ENCODE data around the gene HSDL2. TPM values are rescaled to one million over a fixed set of nuclear protein-coding genes. Genes with fewer than 3 reads are reported as not detected.
"Not testable (repeated sequence)": the region's sequence is repeated elsewhere in the genome, so short reads cannot be mapped to it uniquely, and the experiment has no call there.

HSDL2 gene
- total and polyA plus RNA-seq, 2 donors from 2014 or later: 30.2 to 67.0 TPM

DNA sequence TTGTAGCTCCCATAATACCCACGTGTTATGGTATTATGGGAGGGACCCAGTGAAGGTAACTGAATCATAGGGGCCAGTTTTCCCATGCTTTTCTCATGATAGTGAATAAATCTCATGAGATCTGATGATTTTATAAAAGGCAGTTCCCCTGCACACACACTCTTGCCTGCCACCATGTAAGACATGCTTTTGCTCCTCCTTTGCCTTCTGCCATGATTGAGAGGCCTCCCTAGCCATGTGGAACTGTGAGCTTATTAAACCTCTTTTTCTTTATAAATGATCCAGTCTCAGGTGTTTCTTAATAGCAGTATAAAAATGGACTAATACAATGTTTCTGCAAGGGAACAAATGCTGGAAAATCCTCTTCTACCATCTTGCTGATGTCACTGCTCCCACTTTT, 10.1 kb upstream of the HSDL2 start:
- H3K9me3 ChIP-seq (ENCODE audit: control insufficient read depth in 2 of 3, insufficient read depth in 1 of 3, low read length in 3 of 3): no peaks in the 10 kb centered on the region
- intact Hi-C loops (cut with DNase I): no loop called here
- H3K27ac ChIP-seq (ENCODE audit: low read depth in 2 of 2, low read length in 2 of 2): no peak overlapping the region
- H3K9ac ChIP-seq (ENCODE audit: low read length in 3 of 3): no peak overlapping the region
- H3K27me3 ChIP-seq (ENCODE audit: control insufficient read depth, insufficient read depth, low read length): no peaks in the 10 kb centered on the region
- H3K36me3 ChIP-seq (ENCODE audit: control insufficient read depth in 2 of 3, insufficient read depth in 3 of 3, low read length in 3 of 3): no peaks in the 10 kb centered on the region
- FAIRE-seq: no peak
- no peaks in the 10 kb centered on the region for H3K4me1 ChIP-seq (ENCODE audit: control insufficient read depth in 2 of 3, insufficient read depth in 2 of 3, low read depth in 1 of 3, low read length in 3 of 3)
- TF ChIP-seq, protein P1, sequence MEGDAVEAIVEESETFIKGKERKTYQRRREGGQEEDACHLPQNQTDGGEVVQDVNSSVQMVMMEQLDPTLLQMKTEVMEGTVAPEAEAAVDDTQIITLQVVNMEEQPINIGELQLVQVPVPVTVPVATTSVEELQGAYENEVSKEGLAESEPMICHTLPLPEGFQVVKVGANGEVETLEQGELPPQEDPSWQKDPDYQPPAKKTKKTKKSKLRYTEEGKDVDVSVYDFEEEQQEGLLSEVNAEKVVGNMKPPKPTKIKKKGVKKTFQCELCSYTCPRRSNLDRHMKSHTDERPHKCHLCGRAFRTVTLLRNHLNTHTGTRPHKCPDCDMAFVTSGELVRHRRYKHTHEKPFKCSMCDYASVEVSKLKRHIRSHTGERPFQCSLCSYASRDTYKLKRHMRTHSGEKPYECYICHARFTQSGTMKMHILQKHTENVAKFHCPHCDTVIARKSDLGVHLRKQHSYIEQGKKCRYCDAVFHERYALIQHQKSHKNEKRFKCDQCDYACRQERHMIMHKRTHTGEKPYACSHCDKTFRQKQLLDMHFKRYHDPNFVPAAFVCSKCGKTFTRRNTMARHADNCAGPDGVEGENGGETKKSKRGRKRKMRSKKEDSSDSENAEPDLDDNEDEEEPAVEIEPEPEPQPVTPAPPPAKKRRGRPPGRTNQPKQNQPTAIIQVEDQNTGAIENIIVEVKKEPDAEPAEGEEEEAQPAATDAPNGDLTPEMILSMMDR (IDR thresholded peaks at IDR 0.05; ENCODE audit: borderline replicate concordance, extremely low read depth, insufficient read depth): no peak
- H3K4me3 ChIP-seq (ENCODE audit: low read length in 3 of 3): no peak overlapping the region
- DNase-seq: no peak

DNA sequence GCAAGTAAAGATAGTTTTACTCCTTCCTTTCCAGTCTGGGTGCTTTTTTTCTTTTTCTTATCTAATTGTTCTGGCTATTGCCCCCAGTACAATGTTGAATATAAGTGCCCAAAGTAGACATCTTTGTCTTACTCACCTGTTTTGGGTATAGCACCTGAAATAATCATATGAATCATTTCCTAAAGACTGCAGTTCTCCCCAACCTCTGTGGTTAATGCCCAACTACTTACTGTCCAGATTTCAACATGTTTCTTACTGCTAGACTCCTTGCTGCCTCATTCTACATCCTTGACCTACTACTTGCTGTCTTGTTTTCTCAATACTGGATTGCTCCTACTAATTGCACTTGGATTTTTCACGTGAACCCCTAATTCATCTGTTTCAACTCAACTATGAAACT, 8.8 kb upstream of the HSDL2 start:
- Histone ChIP-seq H3K9me3 (ENCODE audit: control insufficient read depth in 2 of 3, insufficient read depth in 1 of 3, low read length in 3 of 3) (no peaks in the 10 kb centered on the region), H3K27ac (ENCODE audit: low read depth in 2 of 2, low read length in 2 of 2) (no peak overlapping the region), H3K4me3 (ENCODE audit: low read length in 3 of 3) (no peak overlapping the region), H3K4me1 (ENCODE audit: control insufficient read depth in 2 of 3, insufficient read depth in 2 of 3, low read depth in 1 of 3, low read length in 3 of 3) (peaks cover 0 to 3% (median 0%) of the 10 kb centered on the region in 3 donors), H3K36me3 (ENCODE audit: control insufficient read depth in 2 of 3, insufficient read depth in 3 of 3, low read length in 3 of 3) (no peaks in the 10 kb centered on the region), H3K27me3 (ENCODE audit: control insufficient read depth, insufficient read depth, low read length) (no peaks in the 10 kb centered on the region), H3K9ac (ENCODE audit: low read length in 3 of 3) (no peak overlapping the region)
- TF ChIP-seq, protein P1 (IDR thresholded peaks at IDR 0.05; ENCODE audit: borderline replicate concordance, extremely low read depth, insufficient read depth): no peak
- DNase-seq: no peak
- intact Hi-C loops (cut with DNase I): no loop called here
- no peak for FAIRE-seq

DNA sequence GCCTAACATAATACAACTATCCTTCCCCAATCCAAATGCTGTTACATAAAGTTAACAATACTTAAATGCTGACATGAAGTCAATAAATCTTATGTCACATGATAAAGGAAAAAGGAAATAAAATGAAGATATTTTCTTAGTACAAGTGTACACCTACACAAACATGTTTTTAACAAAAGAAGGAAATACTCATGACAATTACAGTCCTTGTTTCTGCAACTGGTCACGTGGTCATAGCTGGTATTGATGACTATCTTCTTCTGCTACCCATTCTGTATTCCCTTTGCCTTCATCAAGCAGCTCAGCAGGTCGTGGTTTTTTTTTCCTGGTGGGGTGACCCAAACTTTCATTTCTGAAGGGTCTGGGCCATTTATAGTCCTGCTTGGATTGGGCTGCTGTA, 6.2 kb upstream of the HSDL2 start:
- intact Hi-C loops (cut with DNase I); H3K27me3 ChIP-seq (ENCODE audit: control insufficient read depth, insufficient read depth, low read length); H3K9ac ChIP-seq (ENCODE audit: low read length in 3 of 3); H3K9me3 ChIP-seq (ENCODE audit: control insufficient read depth in 2 of 3, insufficient read depth in 1 of 3, low read length in 3 of 3); H3K27ac ChIP-seq (ENCODE audit: low read depth in 2 of 2, low read length in 2 of 2); DNase-seq; FAIRE-seq; H3K4me3 ChIP-seq (ENCODE audit: low read length in 3 of 3); H3K36me3 ChIP-seq (ENCODE audit: control insufficient read depth in 2 of 3, insufficient read depth in 3 of 3, low read length in 3 of 3): not testable (repeated sequence)
- H3K4me1 ChIP-seq (ENCODE audit: control insufficient read depth in 2 of 3, insufficient read depth in 2 of 3, low read depth in 1 of 3, low read length in 3 of 3): peaks cover 0 to 13% (median 7%) of the 10 kb centered on the region in 3 donors

DNA sequence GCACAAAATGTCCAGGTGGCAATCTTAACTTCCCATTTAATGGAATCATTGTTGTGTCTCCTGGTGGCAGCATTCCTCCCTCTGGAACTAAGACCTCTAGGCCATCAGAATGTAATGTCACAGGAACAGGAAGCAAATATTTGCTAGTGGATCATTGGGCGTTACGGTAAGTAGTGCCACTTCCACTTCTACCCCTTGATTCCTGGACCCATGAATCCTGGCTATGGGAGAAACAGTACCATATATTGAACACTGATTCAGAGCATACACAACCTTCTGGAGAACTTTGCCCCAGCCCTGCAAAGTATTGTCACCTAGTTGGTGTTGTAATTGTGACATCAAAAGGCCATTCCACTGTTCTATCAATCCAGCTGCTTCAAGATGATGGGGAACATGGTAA, 5.7 kb upstream of the HSDL2 start:
- intact Hi-C loops (cut with DNase I); H3K36me3 ChIP-seq (ENCODE audit: control insufficient read depth in 2 of 3, insufficient read depth in 3 of 3, low read length in 3 of 3); H3K27ac ChIP-seq (ENCODE audit: low read depth in 2 of 2, low read length in 2 of 2); H3K27me3 ChIP-seq (ENCODE audit: control insufficient read depth, insufficient read depth, low read length); H3K9me3 ChIP-seq (ENCODE audit: control insufficient read depth in 2 of 3, insufficient read depth in 1 of 3, low read length in 3 of 3); H3K4me3 ChIP-seq (ENCODE audit: low read length in 3 of 3); H3K9ac ChIP-seq (ENCODE audit: low read length in 3 of 3); DNase-seq; FAIRE-seq: not testable (repeated sequence)
- peaks cover 0 to 13% (median 7%) of the 10 kb centered on the region in 3 donors for H3K4me1 ChIP-seq (ENCODE audit: control insufficient read depth in 2 of 3, insufficient read depth in 2 of 3, low read depth in 1 of 3, low read length in 3 of 3)

DNA sequence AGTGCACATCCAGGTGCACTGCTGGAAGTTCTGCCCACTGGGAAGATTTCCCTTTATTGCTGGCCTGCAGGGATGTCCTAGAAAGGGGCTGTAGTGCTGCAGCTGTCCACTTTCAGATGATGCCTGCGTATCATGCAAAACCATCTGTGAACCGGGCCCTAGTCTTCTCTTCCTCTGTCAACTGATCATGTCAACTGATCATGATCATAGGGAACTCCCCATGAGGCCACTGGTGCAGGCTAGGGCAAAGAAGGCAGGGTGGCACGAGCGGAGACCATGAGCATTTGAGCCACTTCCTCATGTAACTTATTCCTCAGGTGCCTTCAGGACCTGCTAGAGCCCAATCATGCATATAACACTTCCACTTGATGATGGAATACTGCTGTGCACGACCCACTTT, 4.5 kb upstream of the HSDL2 start:
- intact Hi-C loops (cut with DNase I): no loop called here
- no peaks in the 10 kb centered on the region for H3K27me3 ChIP-seq (ENCODE audit: control insufficient read depth, insufficient read depth, low read length)
- H3K9ac ChIP-seq (ENCODE audit: low read length in 3 of 3): no peak overlapping the region
- H3K27ac ChIP-seq (ENCODE audit: low read depth in 2 of 2, low read length in 2 of 2): no peak overlapping the region
- H3K9me3 ChIP-seq (ENCODE audit: control insufficient read depth in 2 of 3, insufficient read depth in 1 of 3, low read length in 3 of 3): no peaks in the 10 kb centered on the region
- FAIRE-seq (no peak), DNase-seq (no peak)
- no peaks in the 10 kb centered on the region for H3K36me3 ChIP-seq (ENCODE audit: control insufficient read depth in 2 of 3, insufficient read depth in 3 of 3, low read length in 3 of 3)
- TF ChIP-seq, protein P1 (IDR thresholded peaks at IDR 0.05; ENCODE audit: borderline replicate concordance, extremely low read depth, insufficient read depth): no peak
- H3K4me1 ChIP-seq (ENCODE audit: control insufficient read depth in 2 of 3, insufficient read depth in 2 of 3, low read depth in 1 of 3, low read length in 3 of 3): peaks cover 0 to 13% (median 7%) of the 10 kb centered on the region in 3 donors
- H3K4me3 ChIP-seq (ENCODE audit: low read length in 3 of 3): no peak overlapping the region

Data from kidney (tissue), 14 donors.